NCI-H1092 (cell line): ENCODE results near the gene SLC16A7.

ENCODE experiments used
- DNase-seq: peaks from one replicate; lab custom pipeline; 2025; lab: John Stamatoyannopoulos, UW

Gene SLC16A7

GRCh38 chr12:59668674-59669073 lies 72.8 kb downstream of the SLC16A7 start:
- no peak for DNase-seq

GRCh38 chr12:59672273-59672672 lies 76.4 kb downstream of the SLC16A7 start:
- no peak for DNase-seq

GRCh38 chr12:59675461-59675860 lies 79.6 kb downstream of the SLC16A7 start:
- no peak for DNase-seq

GRCh38 chr12:59677857-59678256 lies 82.0 kb downstream of the SLC16A7 start:
- no peak for DNase-seq

GRCh38 chr12:59678759-59679411 lies 83.1 kb downstream of the SLC16A7 start:
- DNase-seq: no peak

- no peak for DNase-seq
Measured at GRCh38 chr12:59689776-59690175, 93.9 kb downstream of the SLC16A7 start.

GRCh38 chr12:59695379-59695778 lies 99.5 kb downstream of the SLC16A7 start:
- no peak for DNase-seq

- no peak for DNase-seq
Measured at GRCh38 chr12:59698600-59698999, 102.8 kb downstream of the SLC16A7 start.

GRCh38 chr12:59699421-59700152 lies 103.8 kb downstream of the SLC16A7 start:
- DNase-seq: no peak

GRCh38 chr12:59700153-59700450 lies 104.3 kb downstream of the SLC16A7 start:
- no peak for DNase-seq

- DNase-seq: no peak
Measured at GRCh38 chr12:59708064-59708463, 112.2 kb downstream of the SLC16A7 start.

GRCh38 chr12:59708484-59708883 lies 112.7 kb downstream of the SLC16A7 start:
- DNase-seq: no peak

- DNase-seq: no peak
Measured at GRCh38 chr12:59710004-59710628, 114.3 kb downstream of the SLC16A7 start.

GRCh38 chr12:59710964-59711363 lies 115.1 kb downstream of the SLC16A7 start:
- DNase-seq: no peak

GRCh38 chr12:59715434-59715833 lies 119.6 kb downstream of the SLC16A7 start:
- no peak for DNase-seq

- no peak for DNase-seq
Measured at GRCh38 chr12:59716043-59716442, 120.2 kb downstream of the SLC16A7 start.

- DNase-seq: no peak
Measured at GRCh38 chr12:59717436-59717835, 121.6 kb downstream of the SLC16A7 start.

- DNase-seq: no peak
Measured at GRCh38 chr12:59719701-59720100, 123.9 kb downstream of the SLC16A7 start.

GRCh38 chr12:59723520-59723919 lies 127.7 kb downstream of the SLC16A7 start:
- no peak for DNase-seq

GRCh38 chr12:59724011-59724695 lies 128.3 kb downstream of the SLC16A7 start:
- no peak for DNase-seq

GRCh38 chr12:59733200-59733599 lies 137.4 kb downstream of the SLC16A7 start:
- DNase-seq: no peak

GRCh38 chr12:59734371-59734770 lies 138.5 kb downstream of the SLC16A7 start:
- DNase-seq: no peak

- DNase-seq: no peak
Measured at GRCh38 chr12:59735231-59735630, 139.4 kb downstream of the SLC16A7 start.
